Spinal cord (tissue), 10 donors: Measurements from ENCODE around the gene MRS2. TPM values are rescaled to one million over a fixed set of nuclear protein-coding genes. Genes with fewer than 3 reads are reported as not detected.

Source experiments
- DNase-seq, 6 donors: peaks; one replicate each; pipeline versions ENCODE4 v3.0.0 to v3.0.0-alpha.2; 2013 to 2015; ENCODE audit warnings: low spot score in 6 of 6, low read depth in 4 of 6
- H3K27ac ChIP-seq: one replicate; pipeline ENCODE4 v1.5.1; 2013; ENCODE audit warnings: low read depth, low read length, control low read depth
- H3K27me3 ChIP-seq: one replicate; pipeline ENCODE4 v1.6.1; 2013; ENCODE audit warnings: low read length; ENCODE audit not compliant: control insufficient read depth, insufficient read depth
- H3K36me3 ChIP-seq: one replicate; pipeline ENCODE4 v1.6.1; 2013; ENCODE audit warnings: low read length; ENCODE audit not compliant: control insufficient read depth, insufficient read depth
- H3K4me1 ChIP-seq: one replicate; pipeline ENCODE4 v1.6.1; 2013; ENCODE audit warnings: low read length; ENCODE audit not compliant: control insufficient read depth, insufficient read depth
- H3K4me3 ChIP-seq: one replicate; pipeline ENCODE4 v1.5.1; 2013; ENCODE audit warnings: low read depth, low read length, control low read depth
- H3K9me3 ChIP-seq: one replicate; pipeline ENCODE4 v1.6.1; 2013; ENCODE audit warnings: low read length; ENCODE audit not compliant: control insufficient read depth, insufficient read depth
- WGBS: methylation state at CpG from one replicate; pipeline ENCODE4 v1.1.5; 2013; ENCODE audit warnings: missing lambda C conversion rate; ENCODE audit not compliant: insufficient coverage; 5-methylcytosine and 5-hydroxymethylcytosine counted together
- polyA plus RNA-seq, 2 donors: library from polyadenylated mRNA; unstranded; fragments of 120-200 nt; gene quantifications; one replicate each; pipeline ENCODE4 v1.2.1, GENCODE V29; 2013; ENCODE audit not compliant: insufficient read length in 2 of 2
- total RNA-seq, 2 donors: library from RNA; depleted of rRNA in 1 of 2; stranded (reverse); fragments of 120-200 nt in 1 of 2; fragments of >200 nt in 1 of 2; gene quantifications; one replicate each; pipeline versions ENCODE4 v1.2.3 to v1.2.4, GENCODE V29; 2013 to 2014
- donor health status: healthy.

Gene MRS2
- total and polyA plus RNA-seq, 4 donors: 20.7 to 25.4 (median 22.7) TPM

DNA sequence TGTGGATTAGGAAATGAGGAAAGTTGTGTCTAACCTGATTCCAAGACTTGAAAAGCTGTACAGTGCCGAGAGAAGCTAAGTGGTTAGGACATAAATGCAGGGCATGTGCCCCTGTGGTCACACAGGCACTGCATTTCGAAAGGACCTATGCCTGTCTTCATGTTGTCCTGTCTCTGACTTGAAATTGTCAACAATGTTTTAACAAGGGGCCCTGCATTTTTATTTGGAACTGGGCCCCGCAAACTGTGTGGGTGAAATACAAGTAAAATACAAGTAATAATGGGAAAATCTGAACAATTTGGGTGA lies 38.8 kb downstream of the MRS2 start:
- WGBS: 91% methylated on average over 2 of the region's 3 CpGs
- no peak overlapping the region for H3K4me3 ChIP-seq
- no peaks in the 10 kb centered on the region for H3K9me3 ChIP-seq
- H3K4me1 ChIP-seq: no peaks in the 10 kb centered on the region
- H3K27me3 ChIP-seq: no peaks in the 10 kb centered on the region
- no peak overlapping the region for H3K27ac ChIP-seq
- H3K36me3 ChIP-seq: peaks cover 12% of the 10 kb centered on the region
- no peak for DNase-seq

DNA sequence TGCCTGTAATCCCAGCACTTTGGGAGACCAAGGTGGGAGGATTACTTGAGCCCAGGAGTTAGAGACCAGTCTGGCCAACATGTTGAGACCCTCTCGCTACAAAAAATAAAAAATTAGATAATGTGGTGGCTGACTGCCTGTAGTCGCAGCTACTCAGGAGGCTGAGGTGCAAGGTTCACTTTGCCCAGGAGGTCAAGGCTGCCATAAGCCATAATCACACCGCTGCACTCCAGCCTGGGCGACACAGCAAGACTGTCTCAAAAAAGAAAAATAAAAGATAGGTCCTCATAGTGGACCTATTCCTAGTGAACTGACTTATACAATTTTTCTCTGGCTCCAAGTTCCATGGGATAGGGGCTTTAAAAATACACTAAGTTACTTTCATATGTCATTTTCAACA lies 41.9 kb downstream of the MRS2 start:
- no peaks in the 10 kb centered on the region for H3K4me1 ChIP-seq
- H3K4me3 ChIP-seq: no peak overlapping the region
- no peak for DNase-seq
- H3K36me3 ChIP-seq: peaks cover 19% of the 10 kb centered on the region
- WGBS: 88% methylated on average over 2 of the region's 4 CpGs
- no peaks in the 10 kb centered on the region for H3K9me3 ChIP-seq
- no peaks in the 10 kb centered on the region for H3K27me3 ChIP-seq
- no peak overlapping the region for H3K27ac ChIP-seq

DNA sequence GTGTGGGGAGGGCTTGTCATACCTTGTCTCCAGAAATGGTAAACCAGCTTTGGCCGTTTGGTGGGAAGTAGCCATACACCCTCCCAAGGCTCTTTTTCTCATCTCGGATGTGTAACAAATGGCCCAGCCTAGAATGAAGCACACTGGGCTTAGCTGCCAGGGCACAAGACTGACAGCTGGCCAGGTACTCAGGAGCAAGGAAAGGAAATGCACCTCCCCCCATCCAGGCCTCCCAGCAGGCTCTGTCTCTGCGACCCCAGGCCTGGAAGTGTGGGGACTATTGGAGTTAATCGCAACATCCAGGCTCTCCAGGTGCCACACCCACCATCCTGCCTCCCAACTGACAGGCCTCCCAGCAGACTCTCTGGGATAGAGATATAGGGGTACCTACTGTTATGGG lies 43.0 kb downstream of the MRS2 start:
- Histone ChIP-seq H3K27ac (no peak overlapping the region), H3K9me3 (no peaks in the 10 kb centered on the region), H3K27me3 (no peaks in the 10 kb centered on the region), H3K4me1 (no peaks in the 10 kb centered on the region), H3K36me3 (peaks cover 16% of the 10 kb centered on the region), H3K4me3 (no peak overlapping the region)
- DNase-seq: no peak
- 100% methylated on average over 1 of the region's 4 CpGs for WGBS

DNA sequence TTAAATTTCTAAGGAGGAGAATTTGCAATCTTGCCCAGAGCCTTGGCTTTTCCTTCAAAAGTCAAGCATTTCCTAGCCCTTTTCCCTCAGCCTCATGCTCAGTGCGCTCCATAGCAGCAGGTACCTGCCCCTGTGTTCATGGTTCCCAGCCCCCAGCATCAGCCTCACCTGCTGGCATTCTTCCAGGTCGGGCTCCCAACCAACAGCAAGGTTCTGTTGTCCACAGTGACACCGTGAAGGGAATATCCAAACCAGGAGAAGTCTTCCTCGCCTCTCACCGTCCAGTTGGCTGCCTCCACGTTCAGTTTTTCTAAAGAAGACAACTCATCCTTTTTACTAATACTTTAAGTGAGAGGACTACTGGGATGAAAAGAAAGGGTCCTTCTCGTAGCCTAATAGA lies 43.9 kb downstream of the MRS2 start:
- no peak for DNase-seq
- Histone ChIP-seq H3K4me3 (no peak overlapping the region), H3K9me3 (no peaks in the 10 kb centered on the region), H3K27me3 (no peaks in the 10 kb centered on the region), H3K4me1 (no peaks in the 10 kb centered on the region), H3K36me3 (peaks cover 16% of the 10 kb centered on the region), H3K27ac (no peak overlapping the region)
- WGBS: 64% methylated on average over 2 of the region's 7 CpGs

DNA sequence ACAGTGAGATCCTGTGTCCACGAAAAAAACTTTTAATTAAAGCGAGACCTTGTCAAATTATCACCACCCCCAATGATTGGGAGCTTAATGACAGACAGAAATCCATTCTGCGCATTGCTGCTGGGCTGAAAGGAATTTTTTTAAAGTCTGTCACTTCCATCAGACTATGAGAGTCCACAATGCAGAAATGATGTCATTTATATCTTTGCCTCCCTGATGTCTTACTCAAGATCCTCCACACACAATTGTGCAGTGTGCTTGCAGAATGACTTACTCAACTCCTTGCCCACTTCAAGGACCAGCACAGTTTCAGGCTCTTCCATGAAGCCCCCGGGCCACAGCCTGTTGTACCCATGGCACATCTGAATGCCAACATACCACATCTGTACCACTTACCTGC lies 45.7 kb downstream of the MRS2 start:
- no peaks in the 10 kb centered on the region for H3K4me1 ChIP-seq
- 38% methylated on average over 2 of the region's 4 CpGs for WGBS

DNA sequence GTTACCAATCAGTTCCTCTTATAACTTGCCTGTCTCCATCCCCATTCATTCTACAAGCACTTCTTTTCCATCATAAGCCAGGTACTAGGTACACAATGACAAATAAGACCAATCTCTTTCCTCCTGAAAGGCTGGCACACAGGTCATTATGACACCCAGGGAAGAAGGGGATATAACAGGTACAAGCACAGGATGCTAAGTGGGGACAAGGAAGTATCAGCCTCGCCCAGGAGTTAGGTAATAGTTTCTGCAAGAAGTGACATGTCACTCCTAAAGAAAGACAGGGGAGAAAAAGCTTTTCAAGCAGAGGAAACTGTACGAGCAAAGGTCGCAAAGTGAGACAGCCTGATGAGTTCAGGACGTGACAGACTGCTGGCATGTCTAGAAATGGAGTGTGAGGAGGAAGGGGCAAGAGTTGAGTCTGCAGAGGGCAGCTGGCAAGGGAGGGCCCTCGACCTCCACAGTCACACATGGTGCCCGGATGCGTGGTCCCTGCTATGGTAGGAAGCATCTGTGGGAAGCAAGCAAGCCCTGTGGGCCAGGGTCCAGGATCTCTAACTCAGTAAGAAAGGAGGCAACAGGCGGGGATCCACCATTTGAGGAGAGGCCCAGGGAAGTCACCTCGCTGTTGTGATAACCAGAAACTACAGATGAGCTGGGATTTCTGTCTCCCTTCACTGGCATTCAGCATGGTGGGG lies 46.2 kb downstream of the MRS2 start:
- 90% methylated on average over 9 of the region's 9 CpGs for WGBS
- peaks cover 18% of the 10 kb centered on the region for H3K36me3 ChIP-seq
- no peaks in the 10 kb centered on the region for H3K9me3 ChIP-seq
- H3K4me1 ChIP-seq: no peaks in the 10 kb centered on the region
- H3K4me3 ChIP-seq: no peak overlapping the region
- no peak overlapping the region for H3K27ac ChIP-seq
- H3K27me3 ChIP-seq: no peaks in the 10 kb centered on the region
- DNase-seq: no peak

More for the DNA sequence above, 45.7 kb downstream of the MRS2 start:
- Histone ChIP-seq H3K4me3 (no peak overlapping the region), H3K36me3 (peaks cover 16% of the 10 kb centered on the region), H3K27me3 (no peaks in the 10 kb centered on the region), H3K9me3 (no peaks in the 10 kb centered on the region), H3K27ac (no peak overlapping the region)
- no peak for DNase-seq

DNA sequence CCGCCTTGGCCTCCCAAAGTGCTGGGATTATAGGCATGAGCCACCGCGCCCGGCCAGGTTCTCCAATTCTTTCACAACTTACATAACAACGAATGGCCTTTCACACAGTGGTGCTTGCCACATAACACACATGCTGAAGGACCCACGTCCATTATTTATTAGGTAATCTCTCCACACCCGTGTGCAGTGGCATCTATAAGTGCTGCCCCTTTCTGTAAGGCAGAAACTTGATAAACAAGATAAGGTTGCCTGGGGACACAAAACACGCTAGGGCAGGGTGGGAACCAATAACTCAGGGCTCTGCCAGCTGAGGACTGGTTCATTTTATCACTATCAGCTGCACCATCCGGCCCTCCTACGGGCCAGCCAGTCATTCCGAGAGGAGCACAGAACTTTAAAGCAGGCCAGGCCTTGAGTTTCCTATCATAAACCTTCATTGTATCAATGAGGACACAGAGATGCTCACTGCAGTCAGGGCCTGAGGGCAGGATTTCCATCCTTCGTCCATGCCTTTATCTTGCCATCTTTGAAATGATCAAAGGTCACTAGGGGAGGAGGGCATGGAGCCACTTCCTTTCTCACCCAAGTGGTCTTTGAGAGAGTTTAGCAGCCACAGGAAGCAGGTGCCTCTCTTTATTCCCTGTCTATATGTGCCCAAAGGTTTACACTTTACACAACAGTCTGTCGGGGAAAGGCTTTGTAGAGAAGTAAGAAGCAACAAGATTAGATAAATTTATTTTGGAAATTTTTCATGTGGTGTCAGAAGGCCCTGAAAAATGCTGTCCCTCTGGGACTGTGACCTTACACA lies 49.0 kb downstream of the MRS2 start:
- Histone ChIP-seq H3K27me3 (no peaks in the 10 kb centered on the region), H3K36me3 (peaks cover 14% of the 10 kb centered on the region), H3K4me1 (no peaks in the 10 kb centered on the region), H3K9me3 (no peaks in the 10 kb centered on the region), H3K27ac (no peak overlapping the region), H3K4me3 (no peak overlapping the region)
- WGBS: 93% methylated on average over 11 of the region's 13 CpGs
- DNase-seq: no peak

DNA sequence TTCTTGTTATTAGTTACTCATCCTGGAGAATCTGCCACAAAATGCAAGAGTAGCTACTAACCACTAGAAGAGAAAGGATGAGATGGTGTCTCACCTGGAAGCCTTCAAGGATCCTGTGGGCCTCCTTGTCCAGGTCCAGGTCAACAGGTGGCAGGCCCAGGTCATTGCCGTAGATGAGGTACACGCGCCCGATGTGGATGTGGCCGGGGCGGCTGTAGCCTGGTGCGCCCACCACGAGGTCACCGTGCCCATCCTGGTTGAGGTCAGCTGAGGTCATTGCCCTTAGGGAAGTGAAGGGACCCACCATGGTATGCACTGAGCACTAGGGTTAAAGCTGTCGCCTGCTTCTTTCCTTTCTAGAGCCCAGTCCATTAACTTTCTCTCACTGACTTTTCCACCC lies 51.2 kb downstream of the MRS2 start:
- H3K27ac ChIP-seq: no peak overlapping the region
- no peak for DNase-seq
- H3K9me3 ChIP-seq: no peaks in the 10 kb centered on the region
- no peaks in the 10 kb centered on the region for H3K4me1 ChIP-seq
- no peak overlapping the region for H3K4me3 ChIP-seq
- H3K27me3 ChIP-seq: no peaks in the 10 kb centered on the region
- H3K36me3 ChIP-seq: peaks cover 8% of the 10 kb centered on the region
- 97% methylated on average over 9 of the region's 10 CpGs for WGBS

DNA sequence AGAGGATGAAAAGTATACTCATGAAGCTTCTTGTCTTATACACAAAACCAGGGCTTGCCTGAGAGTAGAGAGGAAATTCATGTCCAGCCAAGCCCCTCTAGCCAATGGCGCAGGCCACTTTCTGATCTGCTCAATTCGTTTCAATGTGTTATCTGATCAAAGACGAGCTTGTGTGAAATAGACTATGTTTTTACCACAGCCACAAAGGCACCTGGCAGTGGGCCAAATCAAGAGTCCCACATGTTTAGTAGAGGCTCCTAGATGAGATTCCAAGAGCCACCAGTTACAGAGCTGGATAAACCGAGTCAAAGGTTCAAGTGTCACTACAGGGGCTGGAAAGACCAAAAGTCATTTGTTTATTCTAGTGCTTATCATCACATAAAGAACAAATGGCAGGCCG lies 51.7 kb downstream of the MRS2 start:
- Histone ChIP-seq H3K4me1 (no peaks in the 10 kb centered on the region), H3K4me3 (no peak overlapping the region), H3K36me3 (peaks cover 3% of the 10 kb centered on the region), H3K27me3 (no peaks in the 10 kb centered on the region), H3K27ac (no peak overlapping the region), H3K9me3 (no peaks in the 10 kb centered on the region)
- 94% methylated on average over 2 of the region's 5 CpGs for WGBS
- peak in 1 of 6 donors; percentile 8 for DNase-seq

DNA sequence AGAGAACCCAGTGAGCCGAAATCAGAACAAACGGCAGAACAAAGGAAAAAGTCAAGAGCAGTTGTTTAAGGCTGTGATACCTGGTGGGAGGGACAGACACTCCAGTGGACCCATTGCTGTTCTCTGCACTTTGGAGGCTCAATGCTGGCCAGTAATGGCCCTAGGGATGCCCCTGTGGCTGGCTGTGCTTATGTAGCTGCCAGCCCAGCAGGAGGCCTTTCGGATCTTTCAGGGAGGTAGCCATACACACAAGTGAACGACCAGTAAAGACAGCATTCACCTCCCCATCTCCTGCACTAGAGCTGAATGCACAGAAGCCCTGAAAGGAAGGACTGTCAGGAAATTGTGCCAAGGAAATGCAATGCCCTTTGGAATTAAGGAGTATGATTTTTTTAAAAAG lies 52.3 kb downstream of the MRS2 start:
- Histone ChIP-seq H3K4me1 (no peaks in the 10 kb centered on the region), H3K9me3 (no peaks in the 10 kb centered on the region), H3K27ac (no peak overlapping the region), H3K27me3 (no peaks in the 10 kb centered on the region), H3K4me3 (no peak overlapping the region), H3K36me3 (peaks cover 3% of the 10 kb centered on the region)
- 79% methylated on average over 3 of the region's 4 CpGs for WGBS
- no peak for DNase-seq
